Neural crest cell (in vitro differentiated cells): Measurements from ENCODE around the gene PRG2. TPM values are rescaled to one million over a fixed set of nuclear protein-coding genes. Genes with fewer than 3 reads are reported as not detected.

Source experiments
- DNase-seq: peaks from one replicate; pipeline ENCODE4 v3.0.0; 2021; ENCODE audit warnings: low read depth, mixed read lengths, low spot score
- H3K27ac Mint-ChIP-seq: one replicate; pipeline ENCODE4 v1.8.0; 2021; ENCODE audit warnings: mild to moderate bottlenecking, mixed read lengths; ENCODE audit not compliant: unreplicated experiment
- H3K27me3 Mint-ChIP-seq: 2 replicates; pipeline ENCODE4 v1.8.0; 2021; ENCODE audit warnings: low read depth, mild to moderate bottlenecking, mixed read lengths
- H3K36me3 Mint-ChIP-seq: 2 replicates; pipeline ENCODE4 v1.8.0; 2021; ENCODE audit warnings: low read depth, mild to moderate bottlenecking, mixed read lengths
- H3K4me1 Mint-ChIP-seq: 2 replicates; pipeline ENCODE4 v1.8.0; 2021; ENCODE audit warnings: mixed read lengths
- H3K4me3 Mint-ChIP-seq: one replicate; pipeline ENCODE4 v1.8.0; 2021; ENCODE audit warnings: mild to moderate bottlenecking, mixed read lengths
- H3K9me3 Mint-ChIP-seq: 2 replicates; pipeline ENCODE4 v1.8.0; 2021; ENCODE audit warnings: mixed read lengths
- total RNA-seq: library from RNA; stranded (reverse); gene quantifications from 2 replicates; pipeline ENCODE4 v1.2.1, GENCODE V29; 2021
- TF ChIP-seq, protein P1 (sequence below): fragments of 200-600 bp; sonication (generic); conservative IDR thresholded peaks from 2 replicates; pipeline ENCODE4 v1.5.0; 2021; ENCODE audit warnings: antibody characterized with exemption, mild to moderate bottlenecking

PRG2 gene
- total RNA-seq, 1 donor from 2014 or later, result not detected

DNA sequence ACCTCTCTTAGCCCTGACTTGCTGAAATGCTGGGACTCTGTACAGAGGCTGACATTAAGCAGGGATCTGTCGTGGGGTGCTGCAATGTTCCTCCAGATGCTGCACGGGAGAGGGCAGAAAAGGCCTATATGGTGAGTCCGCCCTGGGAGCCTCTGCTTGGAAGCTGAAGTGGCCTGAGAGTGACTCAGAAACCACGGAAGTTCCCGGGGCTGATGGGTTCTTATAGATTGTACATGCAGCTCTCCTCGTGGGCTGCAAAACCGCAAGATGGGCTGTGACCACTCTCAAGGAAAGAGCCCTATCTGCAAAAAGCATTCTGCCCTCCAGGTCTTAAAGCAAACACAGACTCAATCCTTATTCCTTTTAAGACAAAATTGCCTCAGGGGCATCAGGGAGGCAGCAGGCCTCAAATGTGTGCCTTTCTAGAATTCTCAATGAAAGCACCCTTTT is 42.3 kb upstream of the PRG2 start:
- no peak overlapping the region for H3K4me3 Mint-ChIP-seq
- peaks cover 16% of the 10 kb centered on the region for H3K27me3 Mint-ChIP-seq
- DNase-seq, result no peak
- peaks cover 21% of the 10 kb centered on the region for H3K4me1 Mint-ChIP-seq
- peak overlapping the region; percentile 20 for H3K27ac Mint-ChIP-seq
- no peaks in the 10 kb centered on the region for H3K9me3 Mint-ChIP-seq
- no peaks in the 10 kb centered on the region for H3K36me3 Mint-ChIP-seq
- TF ChIP-seq, protein P1, sequence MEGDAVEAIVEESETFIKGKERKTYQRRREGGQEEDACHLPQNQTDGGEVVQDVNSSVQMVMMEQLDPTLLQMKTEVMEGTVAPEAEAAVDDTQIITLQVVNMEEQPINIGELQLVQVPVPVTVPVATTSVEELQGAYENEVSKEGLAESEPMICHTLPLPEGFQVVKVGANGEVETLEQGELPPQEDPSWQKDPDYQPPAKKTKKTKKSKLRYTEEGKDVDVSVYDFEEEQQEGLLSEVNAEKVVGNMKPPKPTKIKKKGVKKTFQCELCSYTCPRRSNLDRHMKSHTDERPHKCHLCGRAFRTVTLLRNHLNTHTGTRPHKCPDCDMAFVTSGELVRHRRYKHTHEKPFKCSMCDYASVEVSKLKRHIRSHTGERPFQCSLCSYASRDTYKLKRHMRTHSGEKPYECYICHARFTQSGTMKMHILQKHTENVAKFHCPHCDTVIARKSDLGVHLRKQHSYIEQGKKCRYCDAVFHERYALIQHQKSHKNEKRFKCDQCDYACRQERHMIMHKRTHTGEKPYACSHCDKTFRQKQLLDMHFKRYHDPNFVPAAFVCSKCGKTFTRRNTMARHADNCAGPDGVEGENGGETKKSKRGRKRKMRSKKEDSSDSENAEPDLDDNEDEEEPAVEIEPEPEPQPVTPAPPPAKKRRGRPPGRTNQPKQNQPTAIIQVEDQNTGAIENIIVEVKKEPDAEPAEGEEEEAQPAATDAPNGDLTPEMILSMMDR, result no peak

- Mint-ChIP-seq H3K27me3 (peaks cover 19% of the 10 kb centered on the region), H3K9me3 (no peaks in the 10 kb centered on the region), H3K27ac (peak overlapping the region; percentile 80), H3K4me3 (peak overlapping the region; percentile 21), H3K4me1 (peaks cover 27% of the 10 kb centered on the region), H3K36me3 (no peaks in the 10 kb centered on the region)
- DNase-seq, result no peak
- TF ChIP-seq, protein P1, result no peak
These were observed 41.7 kb upstream of the PRG2 start for GRCh38 chr11:57432149-57432561.

DNA sequence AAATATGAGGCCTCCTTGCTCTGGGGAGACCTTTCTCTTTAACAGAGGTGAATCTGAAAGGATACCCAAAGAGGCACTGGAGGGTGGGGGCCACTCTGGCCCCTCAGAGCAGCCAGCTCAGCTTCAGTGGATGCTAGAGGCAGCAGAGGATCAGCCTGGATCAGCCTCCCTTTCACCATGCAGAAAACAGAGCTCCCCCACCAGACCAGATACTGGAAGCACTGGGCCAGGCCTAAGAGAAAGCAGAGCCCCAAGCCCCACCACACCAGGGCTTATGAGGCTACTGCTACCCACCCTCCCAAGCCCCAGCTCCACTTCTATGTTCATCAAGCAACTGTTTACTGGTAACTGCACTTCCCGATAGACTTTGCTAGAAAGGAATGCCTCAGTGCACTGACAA is 40.5 kb upstream of the PRG2 start:
- peak overlapping the region; percentile 85 for H3K27ac Mint-ChIP-seq
- no peak overlapping the region for H3K4me3 Mint-ChIP-seq
- H3K9me3 Mint-ChIP-seq, result no peaks in the 10 kb centered on the region
- TF ChIP-seq, protein P1, result no peak
- peaks cover 20% of the 10 kb centered on the region for H3K27me3 Mint-ChIP-seq
- peaks cover 37% of the 10 kb centered on the region for H3K4me1 Mint-ChIP-seq
- no peaks in the 10 kb centered on the region for H3K36me3 Mint-ChIP-seq
- DNase-seq, result no peak

DNA sequence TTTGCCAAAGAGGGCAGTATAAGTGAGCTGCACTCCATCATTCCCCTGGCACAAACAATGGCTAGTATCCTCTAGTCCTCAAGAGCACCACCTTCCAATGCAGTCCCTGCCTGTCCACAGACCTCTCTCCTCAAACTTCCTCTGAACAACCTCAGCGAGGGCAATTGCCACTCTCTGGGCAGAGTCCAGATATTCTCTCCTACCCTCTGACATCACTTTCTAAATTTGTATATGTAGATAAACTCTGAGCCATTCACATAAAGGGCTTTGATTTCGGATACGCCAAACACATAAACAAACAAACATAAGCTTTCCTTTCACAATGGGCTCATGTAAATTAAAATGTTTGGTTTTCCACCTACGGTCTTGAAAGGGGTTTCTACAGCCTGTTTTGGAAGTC is 39.5 kb upstream of the PRG2 start:
- no peaks in the 10 kb centered on the region for H3K36me3 Mint-ChIP-seq
- H3K27ac Mint-ChIP-seq, result no peak overlapping the region
- H3K9me3 Mint-ChIP-seq, result no peaks in the 10 kb centered on the region
- peaks cover 17% of the 10 kb centered on the region for H3K27me3 Mint-ChIP-seq
- TF ChIP-seq, protein P1, result no peak
- DNase-seq, result no peak
- H3K4me3 Mint-ChIP-seq, result no peak overlapping the region
- H3K4me1 Mint-ChIP-seq, result peaks cover 44% of the 10 kb centered on the region

DNA sequence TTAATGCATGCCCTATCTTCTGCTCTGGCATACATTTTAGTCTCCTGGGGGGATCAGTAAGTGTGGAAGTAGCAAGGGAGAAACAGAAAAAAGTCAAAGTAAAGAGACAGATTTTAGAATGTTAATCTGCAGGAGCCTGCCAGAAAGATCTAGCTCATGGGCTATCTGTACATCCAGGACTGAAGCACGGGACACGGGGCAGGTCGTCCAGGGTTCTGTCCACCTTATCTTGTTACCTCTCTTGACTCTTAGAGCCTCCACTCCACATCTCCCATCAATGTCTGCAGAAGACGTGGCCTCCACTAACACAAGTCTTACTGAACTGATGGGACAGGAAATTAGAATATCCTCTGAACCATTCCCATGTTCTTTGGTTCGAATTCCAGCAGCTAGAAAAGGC is 38.2 kb upstream of the PRG2 start:
- Mint-ChIP-seq H3K4me1 (peaks cover 55% of the 10 kb centered on the region), H3K36me3 (peaks cover 2% of the 10 kb centered on the region), H3K9me3 (no peaks in the 10 kb centered on the region), H3K27ac (no peak overlapping the region), H3K4me3 (no peak overlapping the region), H3K27me3 (peaks cover 16% of the 10 kb centered on the region)
- TF ChIP-seq, protein P1, result no peak
- DNase-seq, result no peak

GRCh38 chr11:57427727-57428082 is 37.3 kb upstream of the PRG2 start:
- no peaks in the 10 kb centered on the region for H3K9me3 Mint-ChIP-seq
- peaks cover 16% of the 10 kb centered on the region for H3K27me3 Mint-ChIP-seq
- H3K4me3 Mint-ChIP-seq, result peak overlapping the region; percentile 87
- DNase-seq, result no peak
- H3K36me3 Mint-ChIP-seq, result peaks cover 3% of the 10 kb centered on the region
- TF ChIP-seq, protein P1, result no peak
- H3K27ac Mint-ChIP-seq, result no peak overlapping the region
- H3K4me1 Mint-ChIP-seq, result peaks cover 51% of the 10 kb centered on the region
